AG04450 (cell line): ENCODE results near the gene STIP1. TPM values are rescaled to one million over a fixed set of nuclear protein-coding genes. Genes with fewer than 3 reads are reported as not detected.

Experiments used
- CTCF ChIA-PET: fragments of 300-600, 350-600 bp; formaldehyde crosslinking; extraction: SDS; loops from one replicate; lab custom pipeline; 2022; ENCODE audit warnings: antibody characterized with exemption, inconsistent platforms; lab: Charles Lee
- POLR2A ChIA-PET: fragments of 350-600 bp; formaldehyde crosslinking; extraction: SDS; loops from one replicate; lab custom pipeline; 2021; ENCODE audit warnings: antibody characterized with exemption, inconsistent platforms; lab: Yijun Ruan, JAX
- DNase-seq: peaks from one replicate; pipeline ENCODE4 v3.0.0-alpha.2; 2011; ENCODE audit warnings: low read depth, low spot score
- H3K27ac ChIP-seq: one replicate; pipeline ENCODE4 v1.5.1; 2012; ENCODE audit warnings: low read depth, low read length, control low read depth
- H3K27me3 ChIP-seq: one replicate; pipeline ENCODE4 v1.6.0; 2012; ENCODE audit warnings: low read length; ENCODE audit not compliant: control insufficient read depth, insufficient read depth
- H3K4me3 ChIP-seq: 2 replicates; pipeline ENCODE4 v1.5.1; 2011; ENCODE audit warnings: mild to moderate bottlenecking, low read depth, low read length, control low read depth
- H3K9me3 ChIP-seq: 2 replicates; pipeline ENCODE4 v1.5.1; 2012; ENCODE audit warnings: low read length; ENCODE audit not compliant: control insufficient read depth, insufficient read depth
- CTCF ChIP-seq: IDR thresholded peaks from 2 replicates; pipeline ENCODE4 v1.5.1; 2011; ENCODE audit warnings: low read depth, low read length, control low read depth, inconsistent platforms
- polyA plus RNA-seq: library from polyadenylated mRNA; depleted of rRNA; stranded (reverse); fragments of >200 nt; gene quantifications from 2 replicates; pipeline ENCODE4 v1.2.3, GENCODE V29; 2011

STIP1 gene
- polyA plus RNA-seq, 1 experiment = 171 TPM

GRCh38 chr11:64207256-64208085 is 21.5 kb downstream of the STIP1 start:
- ChIA-PET CTCF (interaction anchor here (0.5 to 6.8 kb wide), 3 partner anchors 43 to 207 kb away, joined by 3 to 125 read pairs (median 5); no protein-coding TSS in a partner anchor), POLR2A (interaction anchor here (1.0 to 3.4 kb wide), 5 partner anchors 10 to 110 kb away, joined by 3 to 27 read pairs (median 5); partner anchors contain the start of genes NUDT22, PRDX5, STIP1 and TRMT112)
- Histone ChIP-seq H3K4me3 (no peak overlapping the region), H3K27me3 (no peaks in the 10 kb centered on the region), H3K9me3 (no peaks in the 10 kb centered on the region; the same call in 1 of the 2 replicates), H3K27ac (peak overlapping the region; percentile 57)
- DNase-seq = no peak
- peak; percentile 4; the same call in 1 of the 2 replicates for TF ChIP-seq CTCF

GRCh38 chr11:64208086-64208795 is 22.3 kb downstream of the STIP1 start:
- TF ChIP-seq CTCF = no peak
- Histone ChIP-seq H3K9me3 (no peaks in the 10 kb centered on the region; the same call in 1 of the 2 replicates), H3K4me3 (no peak overlapping the region), H3K27ac (peak overlapping the region; percentile 57), H3K27me3 (no peaks in the 10 kb centered on the region)
- no peak for DNase-seq
- POLR2A ChIA-PET = interaction anchor here (1.0 to 3.4 kb wide), 4 partner anchors 9 to 109 kb away, joined by 3 to 27 read pairs (median 4); partner anchors contain the start of genes PRDX5, STIP1 and TRMT112
- CTCF ChIA-PET = interaction anchor here (1.2 kb wide), 1 partner anchor 42 kb away, joined by 5 read pairs; no protein-coding TSS in a partner anchor

GRCh38 chr11:64208796-64209562 is 23.0 kb downstream of the STIP1 start:
- CTCF ChIA-PET = no interaction called here

GRCh38 chr11:64209563-64209843 is 23.5 kb downstream of the STIP1 start:
- ChIA-PET POLR2A (interaction anchor here (2.3 kb wide), 1 partner anchor 14 kb away, joined by 6 read pairs; no protein-coding TSS in a partner anchor), CTCF (no interaction called here)
- Histone ChIP-seq H3K9me3 (no peaks in the 10 kb centered on the region; the same call in 1 of the 2 replicates), H3K27me3 (no peaks in the 10 kb centered on the region), H3K27ac (no peak overlapping the region), H3K4me3 (no peak overlapping the region)
- TF ChIP-seq CTCF = no peak
- no peak for DNase-seq

More at GRCh38 chr11:64208796-64209562, 23.0 kb downstream of the STIP1 start:
- no peak overlapping the region for H3K4me3 ChIP-seq
- H3K9me3 ChIP-seq = no peaks in the 10 kb centered on the region; the same call in 1 of the 2 replicates
- no peak overlapping the region for H3K27ac ChIP-seq
- TF ChIP-seq CTCF = no peak
- POLR2A ChIA-PET = interaction anchor here (1.3 to 3.4 kb wide), 3 partner anchors 11 to 23 kb away, joined by 4 to 27 read pairs (median 6); partner anchors contain the start of gene STIP1
- H3K27me3 ChIP-seq = no peaks in the 10 kb centered on the region
- no peak for DNase-seq
